ENCODE results near the gene PAH.

DNA sequence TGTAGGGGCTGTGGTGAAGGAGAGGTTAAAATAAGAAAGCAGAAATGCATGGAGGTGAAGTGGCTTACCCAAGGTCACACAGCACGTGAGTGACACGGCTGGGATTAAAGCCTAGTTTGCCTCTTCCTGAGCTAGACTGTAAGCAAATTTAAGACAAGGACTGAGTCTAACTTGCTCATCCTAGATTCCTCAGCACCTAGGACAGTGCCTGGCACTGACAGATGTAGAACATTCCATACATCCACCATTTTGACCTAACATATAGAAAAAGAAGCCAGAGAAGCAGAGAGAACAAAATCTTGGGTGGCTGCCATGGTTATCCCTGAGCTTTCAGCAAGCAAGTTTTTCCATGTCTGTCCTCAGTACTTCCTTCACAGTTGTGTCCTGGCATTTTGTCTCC is 110.5 kb downstream of the PAH start:
- no peak for TF ChIP-seq POLR2A (IDR thresholded peaks at IDR 0.05)
- TF ChIP-seq CTCF (IDR thresholded peaks at IDR 0.05) = no peak
